ENCODE measurements around the gene NEU1. TPM values are rescaled to one million over a fixed set of nuclear protein-coding genes. Genes with fewer than 3 reads are reported as not detected.
A peak's percentile ranks its signal among the peaks of the same experiment; 100 is the strongest.
"Not testable (repeated sequence)": the region's sequence is repeated elsewhere in the genome, so short reads cannot be mapped to it uniquely, and the experiment has no call there.

NEU1 gene
- total and polyA plus RNA-seq, 8 donors: 11.3 to 60.7 (median 23.6) TPM

DNA sequence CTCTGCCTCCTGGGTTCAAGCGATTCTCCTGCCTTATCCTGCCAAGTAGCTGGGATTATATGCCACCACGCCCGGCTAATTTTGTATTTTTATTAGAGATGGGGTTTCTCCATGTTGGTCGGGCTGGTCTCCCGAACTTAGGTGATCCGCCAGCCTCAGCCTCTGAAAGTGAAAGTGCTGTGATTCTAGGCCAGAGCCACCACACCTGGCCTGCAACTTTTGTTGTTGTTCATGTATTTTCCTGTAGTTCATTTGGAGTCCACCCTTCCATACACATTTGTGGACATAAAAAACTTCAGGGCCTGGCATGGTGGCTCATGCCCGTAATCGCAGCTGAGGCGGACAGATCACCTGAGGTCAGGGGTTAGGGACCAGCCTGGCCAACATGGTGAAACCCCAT is 20.6 kb downstream of the NEU1 start:
- intact Hi-C loops (cut with DNase I; ENCODE audit: low total_unique reads): no loop called here
- H3K36me3 ChIP-seq: peaks cover 35 to 58% (median 50%) of the 10 kb centered on the region in 4 donors
- H3K4me3 ChIP-seq: no peak overlapping the region
- H3K27ac ChIP-seq: peak overlapping the region in 1 of 5 donors; percentile 50
- WGBS, 5 donors: 74 to 93% (median 91%) methylated on average over 9 of the region's 9 CpGs
- DNase-seq: no peak
- TF ChIP-seq EP300 (IDR thresholded peaks at IDR 0.05) (no peak), POLR2AphosphoS5 (IDR thresholded peaks at IDR 0.05) (no peak), POLR2A (IDR thresholded peaks at IDR 0.05) (no peak)
- TF ChIP-seq, protein P1, sequence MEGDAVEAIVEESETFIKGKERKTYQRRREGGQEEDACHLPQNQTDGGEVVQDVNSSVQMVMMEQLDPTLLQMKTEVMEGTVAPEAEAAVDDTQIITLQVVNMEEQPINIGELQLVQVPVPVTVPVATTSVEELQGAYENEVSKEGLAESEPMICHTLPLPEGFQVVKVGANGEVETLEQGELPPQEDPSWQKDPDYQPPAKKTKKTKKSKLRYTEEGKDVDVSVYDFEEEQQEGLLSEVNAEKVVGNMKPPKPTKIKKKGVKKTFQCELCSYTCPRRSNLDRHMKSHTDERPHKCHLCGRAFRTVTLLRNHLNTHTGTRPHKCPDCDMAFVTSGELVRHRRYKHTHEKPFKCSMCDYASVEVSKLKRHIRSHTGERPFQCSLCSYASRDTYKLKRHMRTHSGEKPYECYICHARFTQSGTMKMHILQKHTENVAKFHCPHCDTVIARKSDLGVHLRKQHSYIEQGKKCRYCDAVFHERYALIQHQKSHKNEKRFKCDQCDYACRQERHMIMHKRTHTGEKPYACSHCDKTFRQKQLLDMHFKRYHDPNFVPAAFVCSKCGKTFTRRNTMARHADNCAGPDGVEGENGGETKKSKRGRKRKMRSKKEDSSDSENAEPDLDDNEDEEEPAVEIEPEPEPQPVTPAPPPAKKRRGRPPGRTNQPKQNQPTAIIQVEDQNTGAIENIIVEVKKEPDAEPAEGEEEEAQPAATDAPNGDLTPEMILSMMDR (IDR thresholded peaks at IDR 0.05): no peak
- peaks cover 14 to 41% (median 21%) of the 10 kb centered on the region in 4 donors for H3K4me1 ChIP-seq
- no peaks in the 10 kb centered on the region for H3K27me3 ChIP-seq
- H3K9me3 ChIP-seq: no peaks in the 10 kb centered on the region

DNA sequence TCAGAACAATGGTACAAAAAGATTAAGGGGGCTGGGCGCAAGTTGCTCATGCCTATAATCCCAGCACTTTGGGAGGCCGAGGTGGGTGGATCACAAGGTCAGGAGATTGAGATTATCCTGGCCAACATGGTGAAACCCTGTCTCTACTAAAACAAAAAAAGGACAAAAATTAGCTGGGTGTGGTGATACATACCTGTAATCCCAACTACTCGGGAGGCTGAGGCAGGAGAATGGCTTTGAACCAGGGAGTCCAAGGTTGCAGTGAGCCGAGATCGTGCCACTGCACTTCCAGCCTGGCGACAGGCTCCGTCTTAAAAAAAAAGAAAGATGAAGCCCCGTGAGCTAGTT is 22.9 kb downstream of the NEU1 start:
- H3K27me3 ChIP-seq; DNase-seq; H3K4me3 ChIP-seq; H3K9me3 ChIP-seq; intact Hi-C loops (cut with DNase I; ENCODE audit: low total_unique reads); H3K27ac ChIP-seq: not testable (repeated sequence)
- peaks cover 35 to 64% (median 56%) of the 10 kb centered on the region in 4 donors for H3K36me3 ChIP-seq
- WGBS, 5 donors: 86 to 95% (median 89%) methylated on average over 8 of the region's 8 CpGs
- peaks cover 26 to 53% (median 38%) of the 10 kb centered on the region in 4 donors for H3K4me1 ChIP-seq

DNA sequence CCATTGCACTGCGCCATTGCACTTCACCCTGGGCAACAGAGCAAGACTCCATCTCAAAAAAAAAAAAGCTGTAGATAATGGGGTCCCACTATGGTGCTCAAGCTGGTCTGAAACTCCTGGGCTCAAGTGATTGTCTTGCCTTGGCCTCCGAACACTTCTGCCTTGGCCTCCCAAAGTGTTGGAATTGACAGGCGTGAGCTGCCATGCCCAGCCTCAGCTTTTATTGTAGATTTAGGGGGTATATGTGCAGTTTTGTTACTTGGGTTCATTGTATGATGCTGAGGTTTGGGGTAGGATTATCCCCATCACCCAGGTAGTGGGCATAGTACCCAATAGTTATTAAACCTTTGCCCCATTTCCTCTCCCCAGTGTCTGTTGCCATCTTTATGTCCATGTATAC is 23.7 kb downstream of the NEU1 start:
- peaks cover 35 to 64% (median 56%) of the 10 kb centered on the region in 4 donors for H3K36me3 ChIP-seq

DNA sequence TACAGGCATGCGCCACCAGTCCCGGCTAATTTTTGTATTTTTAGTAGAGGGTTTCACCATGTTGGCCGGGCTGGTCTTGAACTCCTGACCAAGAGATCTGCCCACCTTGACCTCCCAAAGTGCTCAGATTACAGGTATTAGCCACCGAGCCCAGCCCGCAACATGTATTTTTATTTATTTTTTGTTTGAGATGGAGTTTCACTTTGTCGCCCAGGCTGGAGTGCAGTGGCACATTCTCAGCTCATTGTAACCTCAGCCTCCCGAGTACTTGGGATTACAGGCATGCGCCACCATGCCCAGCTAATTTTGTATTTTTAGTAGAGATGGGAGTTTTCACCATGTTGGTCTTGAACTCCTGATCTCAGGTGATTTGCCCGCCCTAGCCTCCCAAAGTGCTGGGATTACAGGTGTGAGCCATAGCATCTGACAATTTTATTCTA is 24.5 kb downstream of the NEU1 start:
- DNase-seq; intact Hi-C loops (cut with DNase I; ENCODE audit: low total_unique reads); H3K27me3 ChIP-seq; H3K9me3 ChIP-seq: not testable (repeated sequence)
- H3K4me1 ChIP-seq: peaks cover 34 to 60% (median 48%) of the 10 kb centered on the region in 4 donors
- H3K27ac ChIP-seq: peak overlapping the region in 2 of 5 donors; percentile 94 to 97
- WGBS, 5 donors: 73 to 86% (median 80%) methylated on average over 9 of the region's 9 CpGs
- peaks cover 35 to 64% (median 56%) of the 10 kb centered on the region in 4 donors for H3K36me3 ChIP-seq
- peak overlapping the region in 2 of 4 donors; percentile 81 to 85 for H3K4me3 ChIP-seq

More for the DNA sequence above, 23.7 kb downstream of the NEU1 start:
- no peak for DNase-seq
- Histone ChIP-seq H3K4me3 (peak overlapping the region in 2 of 4 donors; percentile 81 to 85), H3K27ac (no peak overlapping the region), H3K4me1 (peaks cover 28 to 51% (median 41%) of the 10 kb centered on the region in 4 donors), H3K9me3 (no peaks in the 10 kb centered on the region), H3K27me3 (no peaks in the 10 kb centered on the region)
- 95 to 98% (median 97%) methylated on average over 2 to 3 of the region's 3 CpGs for WGBS, 5 donors
- TF ChIP-seq POLR2A (IDR thresholded peaks at IDR 0.05): no peak
- TF ChIP-seq EP300 (IDR thresholded peaks at IDR 0.05): no peak
- no peak for TF ChIP-seq POLR2AphosphoS5 (IDR thresholded peaks at IDR 0.05)
- intact Hi-C loops (cut with DNase I; ENCODE audit: low total_unique reads): no loop called here

DNA sequence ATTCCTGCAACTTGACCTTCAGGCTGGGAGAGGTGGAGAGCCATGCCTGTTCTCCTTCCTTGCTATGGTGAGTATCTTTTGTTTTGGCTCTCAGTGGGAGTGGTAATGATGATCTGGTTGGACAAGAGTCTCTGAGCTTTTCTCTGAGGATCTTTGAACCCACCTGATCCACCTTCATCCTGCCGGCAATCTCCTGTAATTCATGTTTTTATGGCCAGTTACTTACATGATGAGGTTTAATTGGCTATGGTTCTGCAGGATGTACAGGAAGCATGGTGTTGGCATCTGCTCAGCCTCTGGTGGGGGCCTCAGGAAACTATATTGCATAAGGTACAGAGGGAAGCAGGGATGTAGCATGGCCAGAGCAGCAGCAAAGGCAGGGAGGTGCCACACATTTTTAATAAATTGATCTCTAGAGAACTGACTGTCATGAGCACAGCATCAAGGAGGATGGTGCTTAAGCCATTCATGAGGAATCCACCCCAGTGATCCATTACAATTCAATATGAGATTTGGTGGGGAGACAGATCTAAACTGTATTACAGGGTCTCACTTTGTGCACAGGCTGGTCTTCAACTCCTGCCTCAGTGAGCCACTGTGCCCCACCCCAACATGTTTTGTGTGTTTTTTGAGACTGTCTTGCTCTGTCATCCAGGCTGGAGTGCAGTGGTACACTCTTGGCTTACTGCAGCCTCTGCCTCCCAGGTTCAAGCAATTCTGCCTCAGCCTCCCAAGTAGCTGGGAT is 25.1 kb downstream of the NEU1 start:
- Histone ChIP-seq H3K27me3 (no peaks in the 10 kb centered on the region), H3K4me1 (peaks cover 34 to 61% (median 54%) of the 10 kb centered on the region in 4 donors), H3K4me3 (peak overlapping the region in 3 of 4 donors; percentile 81 to 96 (median 85)), H3K36me3 (peaks cover 35 to 61% (median 54%) of the 10 kb centered on the region in 4 donors), H3K9me3 (no peaks in the 10 kb centered on the region), H3K27ac (peak overlapping the region in 4 of 5 donors; percentile 94 to 97 (median 96))
- intact Hi-C loops (cut with DNase I; ENCODE audit: low total_unique reads): no loop called here
- TF ChIP-seq, protein P1 (IDR thresholded peaks at IDR 0.05): no peak
- no peak for TF ChIP-seq EP300 (IDR thresholded peaks at IDR 0.05)
- no peak for TF ChIP-seq POLR2A (IDR thresholded peaks at IDR 0.05)
- TF ChIP-seq POLR2AphosphoS5 (IDR thresholded peaks at IDR 0.05): no peak
- no peak for DNase-seq
- 24 to 56% (median 38%) methylated on average over 1 of the region's 1 CpG for WGBS, 5 donors
